GM19452 (cell line): ENCODE results near the gene SCN4B.

Experiments
- ATAC-seq: cut with Tn5 transposase; IDR thresholded peaks from one replicate; pipeline ENCODE4 v1.9.1; 2021; ENCODE audit not compliant: unreplicated experiment

SCN4B gene

DNA sequence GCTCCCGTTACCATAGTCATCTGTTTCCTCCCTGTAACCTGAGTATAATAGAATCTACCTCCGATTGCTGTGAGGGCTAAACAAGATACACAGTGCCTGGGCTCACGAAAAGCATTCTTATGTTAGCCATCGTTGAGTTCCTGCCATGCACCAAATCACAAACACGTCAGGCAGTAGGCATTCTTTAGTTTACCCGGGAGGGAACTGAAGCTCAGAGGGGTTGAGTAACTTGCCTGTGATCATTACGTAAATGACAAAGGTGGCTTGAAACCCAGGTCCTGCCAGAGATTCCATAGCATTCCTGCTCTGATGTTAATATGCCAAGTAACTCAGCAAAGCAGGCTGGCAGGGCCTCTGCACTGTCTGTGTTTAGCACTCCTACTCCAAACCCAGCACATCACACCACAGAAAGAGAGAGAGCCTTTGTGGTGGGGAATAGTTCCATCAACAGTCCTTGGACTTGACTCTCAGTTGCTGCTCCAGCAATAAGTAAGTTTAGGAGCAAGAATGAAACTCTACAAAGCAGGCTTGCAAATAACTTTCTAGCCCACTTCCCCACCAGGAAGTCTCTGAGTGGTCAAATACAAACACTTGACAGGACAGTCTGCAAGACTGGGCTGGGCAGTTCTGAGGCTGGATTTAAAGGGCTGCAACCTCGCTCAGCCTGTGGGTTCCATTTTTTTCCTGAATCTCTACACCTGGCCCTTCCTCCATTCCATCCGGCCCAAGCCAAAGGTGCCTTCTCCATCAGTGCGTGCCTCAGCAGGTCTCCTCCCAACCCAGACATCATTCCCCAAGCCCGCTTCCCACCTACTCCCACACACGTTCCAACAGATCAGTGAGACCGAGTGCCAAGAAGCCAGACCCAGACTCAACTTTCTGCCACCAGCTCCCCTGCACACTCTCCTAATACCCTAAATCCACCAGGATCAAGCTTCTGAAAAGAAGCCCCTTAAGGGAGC is 22.7 kb upstream of the SCN4B start:
- ATAC-seq, result no peak

DNA sequence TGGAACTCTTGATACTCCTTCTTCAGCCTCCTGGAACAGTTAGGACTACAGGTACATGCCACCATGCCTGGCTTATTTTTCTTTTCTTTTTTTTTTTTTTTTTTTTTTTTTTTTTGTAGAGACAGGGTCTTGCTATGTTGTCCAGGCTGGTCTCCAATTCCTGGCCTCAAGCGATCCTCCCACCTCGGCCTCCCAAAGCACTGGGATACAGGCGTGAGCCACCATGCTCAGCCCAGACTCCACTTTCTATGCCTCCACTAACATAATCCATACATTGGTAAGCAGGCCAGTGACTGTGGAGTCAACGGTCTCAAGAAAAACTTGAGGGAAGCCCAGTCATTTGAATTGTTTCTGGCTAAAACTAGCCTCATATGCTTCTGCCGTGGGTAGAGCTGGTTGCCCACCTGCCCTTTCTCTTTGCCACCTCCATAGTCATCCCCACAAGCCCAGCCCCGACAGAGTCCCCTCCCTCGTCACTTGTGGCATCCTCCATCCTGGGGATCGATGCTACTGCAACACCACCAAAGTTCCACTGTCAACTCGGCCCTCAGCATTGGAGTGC is 21.5 kb upstream of the SCN4B start:
- no peak for ATAC-seq

DNA sequence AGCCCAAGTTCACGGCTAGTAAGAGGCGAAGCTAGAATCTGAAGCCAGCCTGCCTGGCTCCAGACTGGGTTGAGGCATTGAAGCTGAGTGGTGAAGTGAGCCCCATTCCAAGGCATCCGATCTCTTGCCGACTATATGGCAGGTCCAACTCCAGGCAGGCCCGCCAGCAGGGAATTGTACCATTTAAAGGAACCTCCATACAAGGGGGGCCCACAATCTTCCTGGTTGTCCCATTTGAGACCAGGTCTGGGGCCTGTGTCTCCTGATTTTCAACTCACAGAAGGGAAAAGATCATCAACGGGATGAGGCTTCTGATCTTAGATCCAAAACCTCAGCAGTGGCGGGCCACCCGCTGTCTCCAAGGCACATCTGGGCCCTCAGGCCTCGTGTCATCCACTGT is 19.7 kb upstream of the SCN4B start:
- ATAC-seq, result no peak

DNA sequence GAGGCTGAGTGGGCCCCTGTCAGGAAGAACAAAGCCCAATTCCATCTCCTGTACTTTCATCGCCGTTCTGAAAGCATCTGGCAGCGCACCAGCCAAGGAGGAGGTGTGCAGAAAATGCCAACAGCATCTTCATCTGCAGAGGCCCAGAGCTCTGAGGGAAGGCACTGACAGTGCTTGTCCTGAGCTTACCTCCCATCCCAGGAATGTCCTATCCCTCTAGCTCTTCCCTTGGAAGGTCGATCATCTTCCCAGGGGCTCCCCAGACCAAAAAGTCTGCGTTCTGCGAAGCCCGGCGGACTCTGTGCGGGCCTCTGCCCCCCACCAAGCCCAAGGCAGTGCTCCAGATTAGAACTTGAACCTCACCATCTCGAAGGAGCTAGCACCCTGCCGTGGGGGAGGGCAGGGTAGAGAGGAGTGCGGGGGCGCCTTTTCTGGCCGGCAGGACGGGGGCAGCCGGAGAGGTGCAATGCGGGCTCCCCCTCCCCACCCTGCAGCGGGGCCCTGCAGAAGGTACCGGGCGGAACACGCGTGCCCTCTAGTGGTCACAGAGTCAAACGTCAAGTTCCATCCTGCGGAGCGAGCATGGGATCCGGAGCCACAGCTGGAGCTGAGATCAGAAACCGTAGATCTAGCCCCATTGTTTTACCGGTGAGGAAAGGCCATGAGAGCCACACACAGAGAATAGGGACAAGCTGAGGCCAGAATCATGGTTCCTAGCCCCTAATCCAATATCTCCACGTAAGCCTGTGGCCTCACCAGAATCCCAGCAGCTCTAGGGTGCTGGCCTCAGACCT is 18.8 kb upstream of the SCN4B start:
- no peak for ATAC-seq

DNA sequence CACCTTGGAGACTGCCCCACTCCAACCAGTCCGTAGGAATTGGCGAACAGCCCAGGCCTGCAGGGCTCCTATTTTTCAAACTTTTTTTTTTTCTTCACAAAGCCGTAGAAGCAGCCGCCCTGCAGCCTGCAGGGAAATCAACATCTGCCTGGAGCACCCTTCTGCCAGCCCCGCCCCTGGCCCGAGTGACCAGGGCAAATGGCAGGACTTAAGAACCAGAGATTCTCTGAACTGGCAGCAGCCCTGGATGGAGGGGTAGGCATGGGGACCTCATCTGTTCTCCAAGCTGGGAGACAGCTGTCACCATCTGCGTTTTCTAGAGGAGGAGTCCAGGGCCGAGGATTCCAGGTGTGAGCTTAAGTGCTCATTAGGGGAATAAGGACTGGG is 18.3 kb upstream of the SCN4B start:
- ATAC-seq, result no peak

DNA sequence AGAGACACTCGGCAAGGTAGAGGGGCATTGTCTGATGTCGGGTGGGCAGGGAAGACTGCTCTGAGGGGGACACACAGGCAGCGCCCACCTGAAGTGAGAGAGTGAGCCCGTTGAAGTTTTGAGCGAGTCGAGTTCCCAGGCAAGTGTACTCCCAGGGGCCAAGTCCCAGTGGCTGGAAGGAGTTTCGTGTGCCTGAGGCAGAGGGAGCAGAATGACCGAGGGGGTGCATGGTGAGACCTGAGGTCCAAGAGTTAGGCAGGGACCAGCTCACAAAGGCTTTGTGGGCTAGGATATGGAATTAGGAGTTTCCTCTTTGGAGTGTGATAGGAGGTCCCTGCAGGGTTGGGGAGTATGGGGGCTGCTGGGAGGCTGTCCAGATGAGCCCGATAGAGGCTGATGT is 17.6 kb upstream of the SCN4B start:
- ATAC-seq, result no peak

DNA sequence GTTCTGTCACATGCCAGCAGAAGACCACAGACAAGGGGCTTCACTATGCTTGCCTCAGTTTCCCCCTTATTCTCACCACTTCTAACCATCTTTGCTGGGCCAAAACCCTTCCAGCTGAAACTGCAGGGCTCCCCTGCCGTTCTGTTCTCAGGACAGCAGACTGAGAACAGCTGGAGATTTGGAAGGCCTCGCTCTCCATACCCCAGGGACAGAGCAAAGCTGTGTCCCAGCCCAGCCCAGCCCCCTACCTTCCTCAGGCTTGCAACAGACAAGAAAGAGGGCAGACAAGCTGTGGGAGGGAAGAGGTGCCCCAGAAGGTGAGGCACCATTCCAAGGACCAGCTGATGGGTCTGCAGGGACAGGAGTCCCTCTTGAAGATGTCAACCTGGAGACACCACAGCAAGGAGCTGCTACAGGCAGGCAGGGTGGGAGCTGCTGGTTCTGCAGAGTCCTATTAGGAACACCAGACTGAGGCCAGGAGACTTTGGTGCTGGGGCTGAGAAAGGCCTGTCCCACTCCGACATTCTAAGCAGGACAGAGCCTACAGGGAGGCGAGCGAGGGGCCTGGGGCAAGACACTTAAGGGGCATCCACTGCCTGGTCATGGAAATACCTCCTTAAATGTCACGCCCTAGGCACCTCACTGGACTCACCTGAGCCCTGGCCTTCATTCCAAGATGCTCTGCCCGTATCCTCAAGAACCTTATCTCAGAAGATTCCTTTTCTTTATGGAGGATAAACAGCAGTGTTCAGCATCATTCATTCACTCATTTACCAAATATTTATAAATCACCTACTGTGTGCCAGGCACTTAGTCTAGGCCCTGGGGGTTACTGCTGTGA is 16.9 kb upstream of the SCN4B start:
- ATAC-seq, result no peak

DNA sequence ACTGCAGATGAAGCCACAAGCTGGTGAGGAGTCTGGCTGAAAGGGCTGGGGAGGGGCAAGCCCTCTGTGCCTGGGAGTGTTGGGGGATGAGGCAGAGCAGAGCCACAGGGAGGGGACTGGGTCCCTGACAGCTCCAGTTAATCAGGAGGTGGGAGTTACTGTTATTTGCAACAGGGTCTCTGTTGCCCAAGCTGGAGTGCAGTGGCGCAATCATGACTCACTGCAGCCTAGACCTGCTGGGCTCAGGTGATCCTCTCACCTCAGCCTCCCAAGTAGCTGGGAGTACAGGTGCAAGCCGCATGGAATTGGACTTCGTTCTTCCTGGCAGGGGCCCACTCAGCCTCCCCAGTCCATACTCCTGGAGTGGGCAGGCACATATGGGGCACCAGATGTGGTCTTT is 16.1 kb upstream of the SCN4B start:
- no peak for ATAC-seq

DNA sequence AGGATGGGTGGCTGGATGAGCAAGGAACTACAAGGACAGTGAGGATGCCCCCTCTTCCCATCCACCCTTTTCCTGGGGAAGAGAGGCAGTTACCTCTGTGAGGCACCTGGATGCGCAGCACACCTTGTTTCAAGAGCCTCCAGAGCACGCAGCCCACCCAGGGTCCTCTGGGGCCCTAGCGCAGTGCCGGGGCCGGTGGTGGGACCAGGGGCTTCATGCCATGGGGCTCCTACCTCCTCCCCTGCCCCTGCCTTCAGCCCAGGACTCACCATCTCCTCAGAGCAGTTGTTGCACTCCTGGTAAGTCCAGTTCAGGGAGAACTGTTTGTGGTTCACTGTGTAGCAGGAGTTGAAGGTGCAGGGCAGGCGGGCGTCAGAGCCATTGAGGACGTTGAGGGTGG is 15.7 kb upstream of the SCN4B start:
- no peak for ATAC-seq

DNA sequence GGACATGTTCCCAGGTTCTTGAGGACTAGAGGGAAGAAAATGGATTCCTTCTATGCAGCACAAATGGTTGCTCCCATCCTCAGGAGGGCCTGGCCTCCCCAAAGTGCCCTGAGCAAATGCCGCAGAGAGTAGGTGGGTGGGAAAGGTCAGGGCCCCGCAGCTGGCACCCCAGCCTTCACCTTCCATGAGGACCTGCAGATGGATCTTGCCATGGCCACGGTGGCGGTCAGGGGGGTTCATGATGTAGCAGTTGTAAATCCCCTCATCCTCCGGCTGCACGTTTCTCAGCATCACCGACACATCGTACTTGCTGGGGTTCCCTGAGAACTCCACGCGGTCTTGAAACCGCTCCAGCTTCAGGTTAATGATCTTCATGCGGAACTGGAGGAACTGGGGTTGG is 15.3 kb upstream of the SCN4B start:
- ATAC-seq, result no peak

DNA sequence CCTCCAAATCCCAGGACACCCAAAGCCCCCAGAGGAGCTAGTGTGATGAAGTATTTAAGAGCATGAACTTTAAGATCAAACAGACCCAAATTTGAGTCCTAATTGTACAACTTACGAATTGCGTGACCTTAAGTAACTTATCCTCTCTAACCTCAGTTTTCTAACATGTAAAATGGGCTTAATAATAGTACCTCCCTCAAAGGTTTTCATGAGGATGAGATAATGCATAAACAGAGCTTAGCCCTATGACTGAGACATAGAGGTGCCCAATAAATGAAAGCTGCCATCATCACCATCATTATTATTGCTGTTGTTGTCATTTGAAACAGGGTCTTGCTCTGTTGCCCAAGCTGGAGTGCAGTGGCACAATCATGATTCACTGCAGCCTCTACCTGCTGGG is 14.6 kb upstream of the SCN4B start:
- ATAC-seq, result no peak

DNA sequence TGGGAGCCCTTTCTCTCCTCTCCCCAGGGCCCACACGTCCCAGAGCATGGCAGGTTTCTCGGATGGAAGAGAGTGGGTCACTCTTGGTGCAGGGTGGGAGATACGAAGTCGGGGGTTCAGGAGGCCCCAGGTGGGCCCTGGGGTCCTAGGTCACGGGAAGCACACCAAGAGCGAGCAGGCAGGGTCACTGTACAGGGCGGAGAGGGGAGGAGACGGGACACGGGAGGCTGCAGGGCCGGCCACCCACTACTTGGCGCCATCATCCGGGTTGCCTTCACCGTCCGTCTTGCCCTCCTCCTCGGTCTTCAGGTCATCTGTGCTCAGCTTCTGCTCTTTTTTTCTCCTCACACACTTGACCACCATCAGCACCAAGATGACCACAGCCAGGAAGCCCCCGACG is 14.0 kb upstream of the SCN4B start:
- no peak for ATAC-seq

DNA sequence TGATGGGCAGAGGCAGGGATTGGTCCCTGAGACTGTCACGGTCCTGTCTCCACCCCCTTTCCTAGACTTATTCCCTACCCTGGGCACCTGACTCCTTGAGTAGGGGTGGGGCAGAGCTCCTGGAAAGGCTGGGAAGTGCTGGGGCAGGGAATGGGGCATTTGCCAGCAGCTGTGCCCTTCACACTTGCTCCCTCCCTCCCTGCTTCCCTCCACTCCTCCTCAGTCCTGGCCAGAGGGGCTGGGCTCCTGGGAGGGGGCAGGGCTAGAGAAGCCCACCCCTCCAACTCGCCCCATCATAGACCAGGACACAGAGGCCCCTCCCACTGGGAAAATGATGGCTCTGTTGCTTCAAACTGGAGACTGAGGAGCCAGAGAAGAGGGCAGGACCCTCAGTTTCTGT is 12.3 kb upstream of the SCN4B start:
- no peak for ATAC-seq

DNA sequence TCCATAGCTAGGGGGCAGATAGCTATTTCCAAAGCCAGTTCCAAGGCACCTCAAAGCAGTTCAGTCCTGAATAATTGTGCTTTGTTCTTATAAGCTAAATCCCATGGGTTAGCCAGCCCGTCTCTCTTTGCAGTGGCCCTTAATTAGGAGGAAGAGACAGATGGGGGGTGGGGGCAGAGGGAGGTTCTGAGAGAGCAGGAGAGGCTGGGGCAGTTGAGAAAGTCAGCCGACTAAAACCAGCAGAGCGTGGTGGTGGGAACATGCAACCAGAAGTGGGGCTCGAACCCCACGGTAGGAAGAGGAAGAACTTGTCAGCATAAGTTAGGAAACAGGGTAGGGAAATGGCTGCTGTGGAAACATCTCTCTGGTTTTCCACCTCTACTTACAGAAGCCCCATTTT is 10.9 kb upstream of the SCN4B start:
- no peak for ATAC-seq

DNA sequence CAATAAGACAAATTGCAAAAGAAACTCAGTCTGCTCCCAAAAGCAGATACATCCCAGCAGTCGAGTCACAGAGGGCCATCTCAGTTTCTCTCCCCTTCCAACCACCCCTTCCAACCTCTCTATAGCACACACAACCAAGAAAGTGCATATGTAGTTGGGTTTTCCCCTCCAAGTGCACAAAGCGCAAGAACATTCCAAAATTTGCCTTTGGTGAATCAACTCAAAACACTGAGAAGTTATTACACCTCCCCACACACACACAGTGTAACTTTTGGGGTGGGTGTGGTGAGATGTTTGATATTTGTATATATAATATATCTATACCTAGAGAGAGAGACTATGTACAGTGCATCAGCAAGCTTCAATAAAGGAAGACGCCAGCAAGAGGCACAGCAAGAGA is 10.2 kb upstream of the SCN4B start:
- no peak for ATAC-seq

DNA sequence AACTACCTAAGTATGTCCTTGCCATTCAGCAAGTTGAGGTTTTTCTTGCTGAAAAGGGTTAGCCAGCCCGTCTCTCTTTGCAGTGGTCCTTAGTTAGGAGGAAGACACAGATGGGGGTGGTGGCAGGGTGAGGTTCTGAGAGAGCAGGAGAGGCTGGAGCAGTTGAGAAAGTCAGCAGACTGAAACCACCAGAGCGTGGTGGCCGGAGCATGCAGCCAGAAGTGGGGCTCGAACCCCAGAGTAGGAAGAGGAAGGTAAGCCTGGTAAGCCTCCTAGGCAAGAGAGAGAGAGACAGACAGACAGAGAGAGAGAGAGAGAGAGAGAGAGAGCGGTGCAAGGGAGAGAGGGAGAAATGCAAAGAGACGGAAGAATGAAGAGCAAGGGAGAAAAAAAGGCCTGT is 9.2 kb upstream of the SCN4B start:
- no peak for ATAC-seq

DNA sequence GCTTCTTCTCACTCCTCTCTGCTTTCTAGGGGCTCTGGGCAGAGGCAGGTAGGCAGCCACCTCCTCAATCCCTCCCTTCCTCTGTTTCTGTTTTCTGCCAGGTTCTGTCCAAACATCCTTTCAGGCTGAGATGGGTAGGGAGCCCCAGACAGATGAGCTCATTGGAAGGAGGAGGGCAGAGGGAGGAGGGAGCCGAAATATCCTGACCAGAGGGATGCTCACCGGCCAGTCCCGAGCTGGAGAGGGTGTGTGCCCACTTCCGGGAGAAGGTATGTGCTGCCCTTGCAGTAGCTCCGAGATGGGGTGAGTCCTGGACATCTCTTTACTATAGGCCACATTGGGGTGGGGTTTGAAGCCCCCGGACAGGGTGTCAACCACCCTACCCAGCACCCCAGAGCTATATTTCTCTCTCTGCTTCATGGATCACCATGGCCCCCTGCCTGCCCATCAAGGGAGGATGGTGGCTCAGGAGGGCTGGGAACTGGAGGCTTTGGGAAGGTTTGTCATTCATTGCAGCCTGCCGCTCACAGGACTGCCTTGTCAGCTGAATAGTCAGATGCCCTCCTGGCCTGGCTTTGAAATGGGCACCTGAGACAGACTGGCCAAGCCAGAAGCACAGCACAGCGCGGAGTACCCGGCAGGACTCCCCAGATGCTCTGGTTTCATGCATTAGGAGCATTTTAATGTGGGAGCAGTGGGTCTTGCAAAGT is 4.7 kb upstream of the SCN4B start:
- no peak for ATAC-seq

DNA sequence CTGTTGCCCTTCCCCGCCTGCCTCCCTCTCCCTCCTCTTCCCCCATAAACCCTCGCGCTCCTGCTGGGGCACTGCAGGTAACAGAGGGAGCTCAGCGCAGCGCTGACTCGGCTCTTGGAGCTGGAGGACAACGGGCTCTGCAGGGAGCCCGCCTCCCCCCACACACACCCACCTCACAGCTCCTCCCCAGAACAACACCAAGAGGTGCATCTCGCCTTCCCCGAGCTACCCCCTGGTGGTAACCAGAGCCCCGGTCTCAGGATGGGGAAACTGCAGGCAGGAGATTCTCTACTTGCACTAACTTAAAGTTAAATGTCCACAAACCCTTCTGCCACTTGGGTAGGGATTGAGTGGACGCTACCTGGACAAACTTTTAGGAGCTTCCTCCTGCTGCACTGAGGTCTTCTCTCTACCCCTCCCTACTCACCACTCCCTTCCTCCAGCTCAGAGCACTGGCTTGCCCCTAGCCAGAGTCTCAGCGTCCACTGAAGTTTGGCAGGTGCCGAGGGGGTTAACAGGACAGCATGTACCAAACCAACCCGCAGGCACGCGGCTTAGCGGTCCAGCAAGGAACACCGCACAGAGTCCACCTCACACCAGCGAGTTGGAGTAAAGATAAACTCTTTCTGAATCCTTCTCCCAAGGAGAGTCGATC is 4.0 kb upstream of the SCN4B start:
- no peak for ATAC-seq

DNA sequence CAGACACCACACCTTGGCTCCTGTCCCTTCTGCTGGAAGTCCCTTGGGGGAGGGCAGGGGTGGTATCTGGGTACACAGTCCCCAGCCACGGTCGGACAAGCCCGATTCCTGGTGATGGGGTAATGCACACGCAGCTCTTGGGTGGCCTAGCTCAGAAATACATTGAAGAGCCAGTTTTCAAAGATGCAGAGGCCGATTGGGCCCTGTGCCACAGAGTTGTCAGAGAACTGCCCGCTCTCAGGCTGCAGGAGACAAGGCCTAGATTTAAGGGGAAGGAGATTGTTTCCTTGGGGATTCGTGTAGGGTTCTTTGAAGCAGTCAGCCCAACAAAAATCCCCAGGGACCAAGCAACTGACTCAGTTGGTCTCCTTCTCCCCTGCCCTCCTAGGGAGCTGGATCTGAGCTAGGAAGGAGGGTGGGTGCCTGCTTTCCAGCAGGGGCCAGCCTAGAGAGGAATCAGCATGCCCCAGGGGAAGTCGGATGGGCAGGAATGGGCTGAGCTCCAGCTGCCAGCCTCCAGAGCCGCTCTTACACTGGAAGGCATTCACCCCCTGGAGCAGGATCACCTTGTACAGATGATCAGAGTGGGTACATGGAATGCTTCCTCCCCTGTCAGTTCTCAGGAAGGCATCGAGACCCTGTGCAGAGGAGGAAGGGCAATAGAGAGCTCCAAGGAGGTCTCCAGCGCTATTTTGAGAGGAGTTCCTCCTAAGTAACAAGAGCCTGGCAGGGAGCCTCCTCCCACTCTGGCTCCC is 3.3 kb upstream of the SCN4B start:
- ATAC-seq, result no peak
